ENCODE results near the gene GET4.
A peak's percentile ranks its signal among the peaks of the same experiment; 100 is the strongest.
"Not testable (repeated sequence)": the region's sequence is repeated elsewhere in the genome, so short reads cannot be mapped to it uniquely, and the experiment has no call there.

GET4 gene

DNA sequence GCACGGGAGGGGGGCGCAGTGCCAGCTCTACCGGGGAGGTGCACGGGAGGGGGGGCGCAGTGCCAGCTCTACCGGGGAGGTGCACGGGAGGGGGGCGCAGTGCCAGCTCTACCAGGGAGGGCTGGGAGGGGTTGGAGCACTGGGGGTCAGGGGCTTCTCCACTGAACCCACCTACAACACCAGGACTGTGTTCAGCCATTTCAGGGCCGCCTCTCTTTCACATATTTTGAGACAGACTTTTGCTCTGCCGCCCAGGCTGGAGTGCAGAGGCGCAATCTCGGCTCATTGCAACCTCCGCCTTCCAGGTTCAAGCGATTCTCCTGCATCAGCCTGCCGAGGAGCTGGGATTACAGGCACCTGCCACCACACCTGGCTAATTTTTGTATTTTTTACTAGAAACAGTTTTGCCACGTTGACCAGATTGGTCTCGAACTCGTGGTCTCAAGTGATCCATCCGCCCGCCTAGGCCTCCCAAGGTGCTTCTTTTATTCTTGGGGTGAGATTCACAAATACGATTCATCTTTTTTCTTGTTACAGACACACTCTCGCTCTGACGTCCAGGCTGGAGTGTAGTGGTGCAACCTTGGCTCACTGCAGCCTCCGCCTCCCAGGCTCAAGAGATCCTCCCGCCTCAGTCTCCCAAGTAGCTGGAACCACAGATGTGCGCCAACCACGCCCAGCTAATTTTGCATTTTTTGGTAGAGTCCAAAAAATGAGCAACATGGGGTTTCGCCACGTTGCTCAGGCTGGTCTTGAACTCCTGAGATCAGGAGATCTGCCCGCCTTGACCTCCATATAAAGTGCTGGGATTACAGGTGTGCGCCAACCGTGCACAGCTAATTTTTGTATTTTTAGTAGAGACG, 41.1 kb downstream of the GET4 start:
- DNase-seq: no peak

DNA sequence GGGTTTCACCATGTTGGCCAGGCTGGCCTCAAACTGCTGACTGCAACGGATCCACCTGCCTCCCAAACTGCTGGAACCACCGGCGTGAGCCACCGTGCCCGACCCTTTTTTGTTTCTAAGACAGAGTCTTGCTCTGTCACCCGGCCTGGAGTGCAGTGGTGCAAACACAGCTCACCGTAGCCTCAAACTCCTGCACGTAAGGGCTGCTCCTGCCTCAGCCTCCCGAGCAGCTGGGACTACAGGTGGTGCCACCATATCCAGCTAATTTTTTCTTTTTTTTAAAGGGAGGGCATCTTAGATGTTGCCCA, 41.7 kb downstream of the GET4 start:
- no peak for DNase-seq

DNA sequence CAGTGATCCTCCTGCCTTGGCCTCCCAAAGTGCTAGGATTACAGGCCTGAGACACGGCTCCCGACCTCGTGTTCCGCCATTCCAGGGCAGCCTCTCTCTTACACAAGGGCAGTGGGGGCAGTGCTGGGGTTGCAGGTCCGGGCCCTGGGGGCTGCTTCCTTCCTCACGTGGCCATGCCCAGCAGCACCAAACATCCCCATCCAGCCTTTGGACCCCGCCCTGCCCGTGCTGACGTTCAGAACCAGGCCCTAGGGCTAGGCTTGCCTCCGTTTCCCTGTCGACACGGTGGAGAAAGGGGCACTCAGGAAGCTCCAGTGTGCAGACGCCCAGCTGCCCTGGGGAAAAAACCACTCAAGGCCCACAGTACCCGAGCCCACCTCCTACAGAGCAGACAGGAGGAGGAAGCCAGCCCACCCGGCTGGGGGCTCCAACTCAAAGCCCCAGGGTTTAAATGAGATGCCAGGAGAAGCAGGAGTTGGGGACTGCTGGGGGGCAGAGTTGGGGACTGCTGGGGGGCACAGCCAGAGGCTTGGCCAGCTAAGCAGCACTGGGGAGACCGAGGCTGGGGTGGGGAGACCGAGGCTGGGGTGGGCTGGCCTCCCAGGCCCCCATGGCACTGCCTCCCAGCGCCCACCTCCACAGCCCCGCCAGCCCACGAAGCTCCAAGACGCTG, 42.2 kb downstream of the GET4 start:
- no peak for DNase-seq

DNA sequence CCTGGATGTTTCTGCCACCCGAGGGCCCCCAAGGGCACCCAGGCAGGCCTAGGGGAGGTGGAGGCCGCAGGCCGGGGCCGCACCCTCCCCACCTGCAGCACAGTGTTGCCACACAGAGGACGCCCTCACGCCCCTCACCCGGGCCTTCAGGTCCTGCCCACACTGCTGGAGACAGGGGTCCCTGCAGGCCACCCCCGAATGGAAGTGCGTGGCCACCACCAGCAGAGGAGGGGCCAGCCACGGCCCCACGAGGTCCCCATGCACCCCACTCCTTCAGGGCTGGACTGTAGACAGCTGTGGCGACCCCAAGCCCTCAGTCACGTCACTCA, 42.7 kb downstream of the GET4 start:
- no peak for DNase-seq

DNA sequence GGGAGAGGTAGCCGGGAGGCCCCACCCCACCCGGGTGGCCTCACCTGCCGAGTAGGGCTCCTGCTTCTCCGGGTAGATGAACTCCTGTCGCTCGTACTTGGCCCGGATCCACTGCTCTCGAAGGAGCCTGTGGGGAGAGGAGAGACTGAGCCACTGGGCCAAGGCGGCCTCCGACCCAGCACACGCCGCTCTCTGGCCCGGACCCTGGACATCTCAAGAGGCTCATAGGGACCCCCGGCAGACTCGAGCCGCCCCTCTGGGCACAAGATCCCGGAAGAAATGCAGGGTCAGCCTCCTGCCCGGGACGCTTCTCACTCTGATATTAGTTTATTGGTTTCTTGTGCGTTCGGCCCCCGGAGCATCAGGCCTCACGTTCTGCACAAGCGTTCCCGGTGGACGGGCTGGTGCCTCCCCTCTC, 43.6 kb downstream of the GET4 start:
- DNase-seq: no peak

DNA sequence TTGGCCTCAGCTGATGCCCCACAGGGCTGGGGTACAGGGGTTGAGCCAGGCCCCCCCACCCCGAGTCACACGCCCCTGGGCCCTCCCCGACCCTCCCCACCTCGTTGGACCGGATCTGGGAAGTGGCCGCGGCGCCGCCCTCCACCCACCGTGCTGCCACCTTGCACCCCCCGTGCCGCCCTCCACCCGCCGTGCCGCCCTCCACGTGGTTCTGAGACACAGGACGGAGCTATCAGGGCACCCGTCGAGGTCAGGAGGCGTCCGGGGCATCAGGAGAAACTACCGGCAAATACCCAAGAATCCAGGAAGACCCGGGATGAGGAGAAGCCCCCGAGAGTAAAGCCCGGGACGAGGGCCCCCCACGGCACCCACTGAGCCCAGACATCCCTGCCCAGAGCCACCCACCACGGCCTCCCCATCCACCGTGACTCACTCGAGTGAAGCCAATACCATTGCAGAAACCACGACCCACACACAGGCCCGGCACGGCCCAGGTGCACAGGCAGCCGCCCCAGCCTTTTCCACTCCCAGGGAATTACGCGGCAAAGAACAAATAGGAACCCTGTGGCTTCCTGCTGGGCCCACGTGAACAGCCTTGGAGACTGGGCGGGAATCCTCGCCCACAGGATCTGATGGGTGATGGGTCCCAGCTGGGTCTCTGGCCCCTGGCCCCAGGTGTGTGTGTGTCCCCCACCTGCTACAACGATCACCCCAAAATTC, 44.2 kb downstream of the GET4 start:
- peak; percentile 49 to 58 for DNase-seq

DNA sequence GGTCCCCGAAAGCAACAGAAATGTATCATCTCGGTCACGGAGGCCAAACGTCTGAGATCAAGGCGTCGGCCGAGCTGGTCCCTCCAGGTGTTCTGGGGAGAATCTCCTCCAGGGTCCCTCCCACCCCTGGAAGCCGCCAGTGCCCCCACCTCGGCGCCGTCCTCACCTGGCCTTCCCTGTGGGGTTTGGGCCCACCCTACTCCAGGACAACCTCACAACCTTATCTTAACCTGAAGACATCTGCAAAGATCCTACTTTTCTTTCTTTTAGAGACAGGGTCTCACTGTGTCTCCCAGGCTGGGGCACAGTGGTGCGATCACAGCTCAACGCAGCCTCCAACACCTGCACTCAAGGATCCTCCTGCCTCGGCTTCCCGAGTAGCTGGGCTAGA, 44.7 kb downstream of the GET4 start:
- peak in 1 of 2 donors; percentile 7 for DNase-seq

DNA sequence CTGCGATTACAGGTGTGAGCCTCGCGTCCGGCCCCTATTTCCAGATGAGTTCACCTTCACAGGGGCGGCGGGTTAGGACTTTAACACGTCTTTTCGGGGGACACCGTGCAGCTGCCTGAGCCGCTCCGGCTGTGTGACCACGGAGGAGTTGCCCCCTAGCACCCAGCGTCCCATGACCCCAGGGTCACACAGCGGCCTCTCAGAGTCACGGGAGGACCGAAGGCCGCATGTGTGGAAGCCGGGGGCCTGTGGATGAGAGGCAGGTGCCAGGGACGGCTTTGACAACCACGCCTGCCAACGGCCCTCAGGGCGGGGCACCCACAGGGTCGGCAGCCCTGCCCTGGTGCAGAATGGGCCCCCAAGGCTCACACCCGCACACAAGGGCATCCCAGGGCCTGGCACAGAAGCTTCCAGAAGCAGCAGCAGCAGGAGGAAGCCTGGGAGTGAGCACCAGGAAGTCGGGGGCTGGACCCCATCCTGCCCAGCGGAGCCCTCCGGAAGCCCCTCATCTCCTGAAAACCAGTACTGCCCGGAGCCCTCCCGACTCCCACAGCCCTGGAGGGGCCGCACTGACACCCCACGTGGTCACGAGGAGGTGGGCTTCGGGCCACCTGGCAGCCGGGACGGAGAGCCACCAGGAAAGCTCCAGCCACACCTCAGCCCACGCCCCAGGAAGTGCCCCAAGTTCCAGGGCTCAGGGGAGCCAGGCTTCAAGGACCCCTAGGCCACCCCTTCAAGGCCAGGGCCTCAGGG, 45.4 kb downstream of the GET4 start:
- DNase-seq: peak in 1 of 2 donors; percentile 27

DNA sequence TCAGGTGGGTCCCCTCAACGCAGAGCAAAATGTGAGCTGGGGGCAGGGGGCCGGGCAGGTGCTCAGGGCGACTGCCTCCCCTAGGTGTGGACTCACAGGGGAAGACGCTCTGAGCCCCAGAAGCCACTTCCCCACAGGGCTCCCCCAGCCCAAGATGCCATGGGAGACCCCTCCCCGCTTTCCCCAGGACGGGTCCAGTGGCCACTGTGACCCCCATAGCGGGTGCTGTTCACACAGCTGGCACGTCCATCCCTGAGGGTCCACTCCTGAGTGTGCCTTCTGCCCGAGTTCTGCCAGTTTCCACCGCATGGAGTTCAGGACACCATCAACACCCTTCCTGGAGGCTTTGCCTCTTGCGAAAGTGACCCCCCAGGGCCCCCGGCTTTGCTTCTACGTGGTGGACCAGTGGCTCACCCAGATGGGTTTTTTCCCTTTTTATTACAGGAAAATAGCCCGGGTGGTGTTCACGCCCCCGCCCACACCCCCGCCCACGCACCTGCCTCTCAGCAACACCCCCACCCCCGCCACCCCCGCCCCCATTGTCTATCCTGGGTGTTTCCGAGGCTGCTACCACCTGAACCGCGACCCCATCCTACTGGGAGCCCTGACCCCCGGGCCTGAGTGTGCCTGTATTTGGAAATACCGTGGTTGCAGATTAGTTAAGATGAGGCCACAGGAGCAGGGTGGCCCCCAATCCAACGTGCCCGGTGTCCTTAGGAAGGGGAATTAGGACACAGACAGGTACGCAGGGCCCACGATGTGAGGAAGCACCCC, 46.2 kb downstream of the GET4 start:
- DNase-seq: peak; percentile 56 to 59

DNA sequence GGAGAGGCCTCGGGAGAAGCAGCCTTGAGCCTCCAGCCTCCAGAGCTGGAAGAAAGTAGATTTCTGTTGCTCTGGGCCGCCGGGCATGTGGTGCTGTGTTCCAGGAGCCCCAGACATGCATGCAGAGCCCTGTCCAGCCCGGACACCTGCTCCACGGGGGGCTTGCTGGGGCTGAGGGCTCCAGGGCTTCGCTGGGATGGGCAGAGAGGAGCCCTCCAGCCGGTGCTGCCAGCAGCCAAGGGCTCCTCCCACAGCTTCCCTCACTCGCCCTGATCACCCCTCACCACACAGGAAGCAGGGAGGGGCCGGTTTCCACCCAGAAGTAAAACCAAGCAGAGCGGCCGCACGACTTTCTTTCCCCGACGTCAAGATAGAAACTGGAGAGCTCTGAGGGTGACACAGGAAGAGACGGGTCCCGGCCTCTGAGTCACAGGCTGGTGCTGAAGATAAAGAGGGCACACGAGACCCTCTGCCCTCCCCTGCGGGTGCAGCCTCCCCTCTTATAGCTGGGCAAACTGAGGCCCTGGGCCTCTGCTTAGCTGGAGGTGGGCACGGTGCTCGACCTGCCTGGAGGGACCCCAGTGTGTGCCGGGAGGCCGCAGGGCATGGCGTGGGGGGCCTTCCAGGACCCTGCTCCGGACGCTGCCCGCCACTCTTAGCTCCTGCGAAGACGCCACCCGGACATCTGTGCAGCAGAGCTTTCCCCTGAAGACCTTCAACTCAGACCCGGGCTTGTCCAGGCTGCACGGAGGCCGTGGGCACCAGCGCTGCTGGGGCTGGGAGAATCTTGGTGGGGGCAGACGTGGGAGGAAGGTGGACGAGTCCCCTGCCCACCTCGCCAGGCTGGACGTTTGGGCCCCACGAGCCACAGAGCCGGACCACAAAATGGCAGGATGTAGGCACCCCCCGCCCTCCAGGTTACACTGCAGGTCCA, 47.0 kb downstream of the GET4 start:
- peak; percentile 92 to 93 for DNase-seq

DNA sequence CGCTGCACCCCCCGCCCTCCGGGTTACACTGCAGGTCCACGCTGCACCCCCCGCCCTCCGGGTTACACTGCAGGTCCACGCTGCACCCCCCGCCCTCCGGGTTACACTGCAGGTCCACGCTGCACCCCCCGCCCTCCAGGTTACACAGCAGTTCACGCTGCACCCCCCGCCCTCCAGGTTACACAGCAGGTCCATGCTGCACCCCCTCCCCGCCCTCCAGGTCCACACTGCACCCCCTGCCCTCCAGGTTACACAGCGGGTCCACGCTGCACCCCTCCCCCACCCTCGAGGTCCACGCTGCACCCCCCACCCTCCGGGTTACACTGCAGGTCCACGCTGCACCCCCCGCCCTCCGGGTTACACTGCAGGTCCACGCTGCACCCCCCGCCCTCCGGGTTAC, 47.7 kb downstream of the GET4 start:
- DNase-seq: not testable (repeated sequence)

DNA sequence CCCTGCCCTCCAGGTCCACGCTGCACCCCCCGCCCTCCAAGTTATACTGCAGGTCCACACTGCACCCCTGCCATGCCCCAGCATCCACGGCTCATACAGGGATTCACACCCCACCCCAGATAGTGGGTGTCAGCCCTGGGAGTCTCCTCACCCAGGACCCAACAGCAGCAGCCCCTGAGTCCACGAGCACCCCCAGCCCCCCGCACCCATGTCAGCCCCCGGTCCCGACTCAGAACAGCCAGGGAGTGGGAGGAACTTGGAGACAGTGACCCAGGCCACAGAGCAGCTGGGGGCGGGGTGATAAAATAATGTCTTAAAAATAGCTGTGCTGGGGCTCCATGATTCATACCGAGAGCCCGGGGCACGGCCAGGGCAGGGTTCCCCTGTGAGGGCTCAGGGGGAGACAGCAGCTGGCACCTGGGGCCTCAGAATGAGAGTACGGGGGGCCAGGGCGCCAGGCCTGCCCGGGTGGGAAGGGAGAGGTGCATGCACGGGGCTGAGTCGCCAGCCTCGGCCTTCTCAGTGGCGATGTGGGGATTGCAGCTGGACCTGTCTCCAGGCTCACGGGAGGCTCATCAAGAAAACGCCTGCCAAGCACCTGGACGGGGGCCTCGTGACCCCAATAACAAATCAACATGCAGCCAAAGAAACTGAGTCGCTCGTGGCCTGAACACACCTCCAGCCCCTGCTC, 48.3 kb downstream of the GET4 start:
- peak; percentile 75 to 77 for DNase-seq

DNA sequence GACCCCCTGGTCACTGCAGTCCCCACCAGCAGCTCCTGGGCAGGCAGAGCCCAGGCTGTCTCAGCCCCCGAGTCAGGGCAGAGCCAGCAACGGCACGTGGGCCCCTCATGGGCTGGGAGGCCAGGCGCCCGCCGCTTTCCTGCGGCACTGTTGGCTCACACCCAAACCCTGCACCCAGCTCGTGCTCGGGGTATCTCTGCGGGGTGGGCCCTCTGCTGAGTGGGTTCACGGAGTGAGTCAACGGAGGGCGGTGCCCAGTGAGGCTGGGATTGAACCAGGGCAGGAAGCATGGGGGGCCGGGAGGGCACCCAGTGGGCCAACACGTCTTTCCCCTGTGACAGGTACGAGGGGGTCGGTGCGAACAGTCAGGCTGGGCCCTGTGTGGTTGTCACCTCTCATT, 49.2 kb downstream of the GET4 start:
- DNase-seq: no peak

DNA sequence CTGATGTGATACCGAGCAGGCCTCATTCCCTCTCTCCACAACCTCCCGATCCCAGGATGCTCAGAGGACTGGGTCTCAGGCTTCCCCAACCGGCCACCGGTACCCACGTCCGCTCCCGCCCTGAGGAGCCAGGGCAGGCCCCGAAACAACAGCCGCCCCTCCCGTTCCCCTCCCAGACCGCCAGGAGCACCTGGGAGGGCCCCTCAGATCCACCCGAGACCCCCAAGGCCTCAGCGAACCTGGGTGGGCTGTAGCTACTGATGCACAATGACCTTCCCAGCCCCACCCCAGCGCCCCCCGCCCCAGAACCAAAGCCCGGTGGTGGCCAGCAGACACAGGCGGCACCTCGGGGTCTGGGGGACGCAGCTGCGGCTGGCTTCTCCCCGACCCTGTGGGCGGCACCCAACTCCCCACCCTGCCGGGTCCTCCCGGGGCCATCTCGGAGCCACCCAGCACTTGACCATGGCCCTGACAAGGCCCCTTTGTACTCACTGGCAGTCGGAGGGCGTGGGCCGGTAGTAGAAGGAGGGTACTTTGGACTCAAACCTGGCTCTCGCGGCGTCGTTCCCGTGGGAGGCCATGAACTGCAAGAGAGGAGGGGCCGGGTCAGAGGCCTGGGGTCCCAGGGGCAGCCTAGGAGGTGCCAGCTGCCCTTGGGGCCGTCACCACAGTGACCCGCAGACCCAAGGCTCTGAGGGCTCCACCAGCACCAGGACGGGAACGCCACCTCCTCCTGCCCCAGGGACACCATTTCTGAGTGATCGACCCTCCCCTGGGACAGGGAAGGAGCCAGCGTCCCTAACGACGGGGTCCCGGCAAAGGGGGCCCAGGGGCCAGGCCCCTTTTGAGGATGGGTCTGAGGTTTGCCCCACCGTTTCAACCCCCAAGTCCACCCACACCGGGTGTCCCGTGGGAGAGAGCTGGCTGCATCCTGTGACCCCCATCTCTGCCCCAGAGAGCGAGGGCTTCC, 50.0 kb downstream of the GET4 start:
- DNase-seq: no peak

DNA sequence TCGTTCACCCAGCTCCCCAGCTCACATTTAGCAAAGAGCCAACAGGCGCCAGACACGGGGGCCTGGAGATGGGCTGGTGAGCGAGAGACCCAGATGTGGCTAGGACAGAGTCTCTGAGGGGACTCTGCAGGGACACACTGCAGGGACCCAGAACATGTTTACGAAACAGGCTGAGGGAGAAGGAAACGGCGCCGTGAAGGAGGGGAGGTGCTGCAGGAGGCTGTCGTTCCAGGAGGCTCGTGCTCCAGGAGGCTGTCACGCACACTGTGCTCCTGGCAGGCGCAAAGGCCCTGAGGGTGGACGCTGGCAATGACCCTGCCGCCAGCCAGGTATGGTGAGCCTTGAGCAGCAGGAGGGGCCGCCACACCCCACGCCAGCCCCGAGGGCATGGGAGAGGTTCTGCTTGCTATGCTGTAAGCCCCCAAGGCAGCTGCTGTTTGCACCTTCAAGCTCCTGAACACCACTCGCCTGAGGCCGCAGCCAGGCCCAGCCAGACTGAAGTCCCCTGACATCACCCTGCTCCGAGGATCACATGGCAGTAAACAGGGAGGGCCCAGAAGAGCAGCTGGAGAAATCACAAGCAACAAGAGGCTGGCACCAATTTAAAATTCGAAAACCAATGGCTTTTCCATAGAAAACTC, 50.8 kb downstream of the GET4 start:
- DNase-seq: no peak

DNA sequence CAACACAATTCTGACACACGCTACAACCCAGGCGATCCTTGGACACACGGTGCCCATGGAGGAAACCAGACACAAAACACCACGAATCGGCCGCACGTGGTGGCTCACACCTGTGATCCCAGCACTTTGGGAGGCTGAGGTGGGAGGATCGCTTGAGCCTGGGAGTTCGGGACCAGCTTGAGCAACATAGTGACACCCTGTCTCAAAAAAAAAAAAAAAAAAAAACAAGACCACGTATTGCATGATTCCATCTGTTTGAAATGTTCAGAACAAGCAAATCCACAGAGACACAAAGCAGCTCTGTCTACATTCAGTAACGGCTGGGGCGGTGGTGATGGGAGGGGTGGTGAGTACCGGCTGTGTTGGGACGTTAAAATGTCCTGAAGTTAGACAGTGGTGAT, 53.0 kb downstream of the GET4 start:
- DNase-seq: no peak

DNA sequence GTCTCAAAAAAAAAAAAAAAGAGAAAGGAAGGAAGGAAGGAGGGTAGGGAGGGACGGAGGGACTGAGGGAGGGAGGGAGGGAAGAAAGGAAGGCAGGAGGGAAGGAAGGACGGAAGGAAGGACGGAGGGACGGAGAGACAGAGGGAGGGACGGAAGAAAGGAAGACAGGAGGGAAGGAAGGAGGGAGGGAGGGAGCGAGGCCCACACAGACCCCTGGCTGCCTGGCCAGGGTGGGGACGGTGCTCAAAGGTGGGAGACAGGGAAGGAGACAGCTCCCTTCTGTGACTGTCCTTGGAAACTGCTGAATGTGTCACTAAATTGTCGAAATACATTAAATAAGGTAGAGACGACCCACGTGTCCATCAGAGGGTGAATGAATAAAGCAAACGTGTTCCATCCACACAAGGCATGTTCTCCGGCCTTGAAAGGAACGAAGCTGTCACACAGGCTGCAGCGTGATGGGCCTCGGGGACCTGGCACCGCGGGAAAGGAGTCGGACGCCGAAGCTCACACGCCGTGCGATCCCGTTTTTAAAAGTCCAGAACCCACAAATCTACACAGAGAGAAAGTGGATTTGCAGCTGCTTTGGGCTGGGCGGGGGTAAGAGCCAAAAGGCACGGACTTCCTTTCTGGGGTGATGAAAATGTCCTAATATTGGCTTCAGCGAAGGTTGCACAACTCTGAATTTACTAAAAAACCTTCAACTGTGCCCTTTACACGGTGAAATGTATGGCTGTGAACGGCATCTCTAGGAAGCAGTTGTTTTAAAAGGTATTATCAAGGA, 54.8 kb downstream of the GET4 start:
- no peak for DNase-seq
